RPMI8226 (cell line): ENCODE data around the gene CAMK2A.
A peak's percentile ranks its signal among the peaks of the same experiment; 100 is the strongest.
"Not testable (repeated sequence)": the region's sequence is repeated elsewhere in the genome, so short reads cannot be mapped to it uniquely, and the experiment has no call there.

ENCODE experiments used
- DNase-seq: peaks from one replicate; pipeline ENCODE4 v3.0.0-alpha.2; 2015

The CAMK2A gene

DNA sequence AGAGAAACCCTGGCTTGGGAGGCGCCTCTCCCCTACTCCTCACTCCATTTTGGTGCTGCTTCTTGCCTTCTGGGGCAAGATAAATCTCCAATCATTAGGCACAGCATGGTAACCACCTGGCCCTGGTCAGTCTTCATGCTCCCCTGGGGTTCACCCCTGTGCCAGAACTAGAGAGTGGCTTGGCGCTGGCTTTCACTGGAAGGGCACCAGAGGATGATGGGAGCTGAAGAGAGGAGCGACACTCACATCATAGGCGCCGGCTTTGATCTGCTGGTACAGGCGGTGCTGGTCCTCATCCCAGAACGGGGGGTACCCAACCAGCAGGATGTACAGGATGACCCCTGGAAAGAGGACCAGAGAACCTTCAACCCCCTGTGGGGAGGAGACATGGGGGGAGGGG is 38.1 kb downstream of the CAMK2A start:
- DNase-seq = no peak

DNA sequence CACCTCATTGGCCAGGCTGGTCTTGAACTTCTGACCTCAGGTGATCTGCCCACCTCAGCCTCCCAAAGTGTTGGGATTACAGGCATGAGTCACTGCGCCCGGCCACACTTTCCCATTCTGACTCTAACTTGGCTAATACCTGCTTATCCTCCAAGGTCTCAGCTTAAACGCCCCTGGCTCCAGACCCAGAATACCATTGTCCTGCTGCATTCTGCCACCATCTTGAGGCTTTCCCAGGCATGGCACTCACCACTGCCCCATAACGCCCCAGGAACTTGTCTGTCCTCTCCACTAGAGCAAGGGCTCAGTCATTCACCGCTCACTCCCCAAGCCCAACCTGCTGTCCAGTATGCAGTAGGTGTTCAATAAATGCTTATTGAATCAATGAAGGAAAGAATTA is 39.8 kb downstream of the CAMK2A start:
- DNase-seq = no peak

DNA sequence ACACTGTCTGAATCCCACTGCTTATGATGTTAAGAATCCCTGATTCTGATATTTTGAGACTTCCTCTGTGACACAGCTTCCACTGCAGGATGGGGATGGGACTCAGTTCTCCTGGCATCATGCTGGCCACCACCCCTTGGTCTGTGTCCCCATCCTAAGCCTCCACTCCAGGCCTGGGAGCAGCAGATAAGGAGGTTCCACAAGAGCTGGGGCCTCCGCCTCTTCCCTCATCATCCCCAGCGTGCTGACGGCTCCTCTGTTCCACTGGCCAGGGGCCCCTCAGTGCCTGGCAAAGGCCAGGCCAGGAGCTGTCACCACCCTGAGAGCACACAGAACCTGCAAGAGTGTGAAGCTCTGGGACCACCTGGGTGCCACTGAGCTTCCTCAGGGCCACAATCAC is 40.6 kb downstream of the CAMK2A start:
- no peak for DNase-seq

DNA sequence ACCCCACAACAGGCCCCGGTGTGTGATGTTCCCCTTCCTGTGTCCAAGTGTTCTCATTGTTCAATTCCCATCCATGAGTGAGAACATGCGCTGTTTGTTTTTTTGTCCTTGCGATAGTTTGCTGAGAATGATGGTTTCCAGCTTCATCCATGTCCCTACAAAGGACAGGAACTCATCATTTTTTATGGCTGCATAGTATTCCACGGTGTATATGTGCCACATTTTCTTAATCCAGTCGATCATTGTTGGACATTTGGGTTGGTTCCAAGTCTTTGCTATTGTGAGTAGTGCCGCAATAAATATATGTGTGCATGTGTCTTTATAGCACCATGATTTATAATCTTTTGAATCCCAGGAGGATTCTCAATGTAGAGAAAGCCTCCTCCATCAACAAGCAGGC is 41.1 kb downstream of the CAMK2A start:
- DNase-seq = not testable (repeated sequence)

DNA sequence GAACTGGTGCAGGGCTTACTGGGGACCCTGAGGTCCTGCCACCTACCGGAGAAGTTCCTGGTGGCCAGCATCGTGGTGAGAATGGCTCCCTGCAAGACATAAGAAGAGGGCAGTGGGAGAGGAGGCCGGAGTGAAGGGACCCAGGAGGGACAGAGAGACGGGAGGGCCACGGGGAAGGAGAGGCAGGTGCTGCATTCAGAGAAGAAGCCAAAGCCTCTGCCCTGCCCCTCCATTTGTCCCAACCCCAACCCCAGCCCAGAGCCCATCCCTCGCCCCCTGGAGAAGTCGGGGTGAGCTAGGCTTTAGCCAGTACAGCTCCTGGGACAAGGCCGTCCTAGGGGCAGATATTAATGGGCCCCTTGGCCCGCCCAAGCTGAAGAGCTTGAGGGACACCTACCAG is 41.8 kb downstream of the CAMK2A start:
- no peak for DNase-seq

DNA sequence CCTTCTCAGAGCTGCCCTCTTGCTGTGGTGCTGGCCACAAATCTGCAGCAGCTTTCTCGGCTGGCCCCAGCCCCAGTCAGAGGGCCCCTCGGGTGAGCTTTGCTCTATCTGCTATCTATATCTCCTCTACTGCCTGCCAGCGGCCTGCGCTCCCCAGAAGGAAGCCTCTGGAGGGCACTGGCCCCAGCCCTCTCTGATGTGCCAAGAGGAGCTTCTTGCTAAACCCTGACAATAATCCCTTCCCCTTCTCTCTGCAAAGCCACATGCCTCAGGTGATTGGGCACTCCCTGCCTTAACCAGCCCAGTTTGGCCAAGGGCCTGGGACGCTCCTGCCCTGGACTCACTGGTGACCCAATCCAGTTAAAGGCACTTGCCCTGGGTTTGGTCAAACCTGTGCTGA is 42.7 kb downstream of the CAMK2A start:
- no peak for DNase-seq

DNA sequence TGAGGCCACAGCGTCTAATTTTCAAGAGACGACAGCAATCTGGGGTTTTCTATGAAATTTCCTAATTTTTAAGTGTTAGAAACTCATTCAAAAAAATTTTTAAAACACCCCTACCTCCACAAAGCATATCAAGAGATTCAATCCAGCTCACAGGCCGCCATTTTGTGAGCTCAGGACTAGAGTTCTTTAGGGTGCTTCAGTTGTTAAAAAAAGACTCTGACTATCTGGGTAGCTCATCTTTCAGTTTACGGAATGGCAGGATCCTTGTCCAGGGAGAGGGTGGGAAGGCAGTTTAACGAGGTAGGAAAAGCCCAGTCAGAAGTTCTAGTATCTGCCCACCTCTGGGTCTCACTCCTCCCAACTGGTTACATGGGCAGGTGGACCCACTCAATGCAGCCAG is 43.1 kb downstream of the CAMK2A start:
- DNase-seq = no peak

DNA sequence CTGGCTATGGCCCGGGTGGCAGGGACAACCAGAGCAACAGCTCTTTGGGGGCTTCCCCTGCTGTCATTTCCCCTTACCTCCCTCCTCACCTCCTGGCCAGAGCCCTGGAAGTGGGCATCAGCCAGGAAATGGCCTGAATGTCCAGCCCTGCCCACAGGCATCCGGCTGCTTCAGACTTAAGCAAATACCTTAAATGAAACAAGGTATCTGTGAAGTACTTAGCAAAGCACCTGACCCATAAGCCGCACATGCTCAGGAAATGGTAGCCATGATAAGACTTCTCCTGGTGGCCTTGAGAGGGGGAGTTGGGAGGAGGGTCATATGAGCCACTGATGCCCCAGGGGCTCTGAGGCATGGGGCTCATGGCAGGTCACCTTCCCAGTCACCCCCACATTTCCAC is 43.8 kb downstream of the CAMK2A start:
- no peak for DNase-seq

DNA sequence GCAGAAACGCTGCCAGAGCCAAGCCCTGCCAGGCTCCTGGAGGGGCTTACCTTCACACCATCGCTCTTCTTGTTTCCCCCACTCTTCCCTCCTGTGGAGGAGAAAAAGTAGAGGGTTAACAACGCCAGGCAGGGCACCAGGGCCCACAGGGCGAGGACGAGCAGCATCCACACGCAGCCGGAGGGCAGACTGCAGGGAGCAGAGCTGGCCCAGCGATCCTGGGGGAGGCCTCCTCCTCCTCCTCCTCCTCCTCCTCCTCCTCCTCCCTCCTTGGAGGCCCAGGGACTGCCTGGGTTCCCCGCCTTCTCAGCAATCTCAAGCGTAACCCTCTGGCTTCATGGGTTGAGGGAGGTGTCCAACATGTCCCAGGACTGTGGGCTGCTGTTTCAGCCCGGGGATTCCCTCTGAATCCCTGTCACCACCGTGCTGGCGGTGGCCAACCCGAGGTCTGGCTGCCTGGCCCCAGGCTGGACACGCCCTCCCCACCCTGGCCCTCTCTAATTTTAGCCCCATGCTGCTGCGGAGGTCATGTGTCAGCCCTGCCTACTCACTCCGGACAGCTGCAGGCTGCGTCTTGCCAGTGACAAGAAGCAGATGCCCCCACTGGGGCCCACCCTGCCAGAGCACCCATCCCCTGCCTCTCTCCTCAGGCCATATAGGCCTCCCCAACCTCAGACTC is 44.3 kb downstream of the CAMK2A start:
- DNase-seq = no peak

DNA sequence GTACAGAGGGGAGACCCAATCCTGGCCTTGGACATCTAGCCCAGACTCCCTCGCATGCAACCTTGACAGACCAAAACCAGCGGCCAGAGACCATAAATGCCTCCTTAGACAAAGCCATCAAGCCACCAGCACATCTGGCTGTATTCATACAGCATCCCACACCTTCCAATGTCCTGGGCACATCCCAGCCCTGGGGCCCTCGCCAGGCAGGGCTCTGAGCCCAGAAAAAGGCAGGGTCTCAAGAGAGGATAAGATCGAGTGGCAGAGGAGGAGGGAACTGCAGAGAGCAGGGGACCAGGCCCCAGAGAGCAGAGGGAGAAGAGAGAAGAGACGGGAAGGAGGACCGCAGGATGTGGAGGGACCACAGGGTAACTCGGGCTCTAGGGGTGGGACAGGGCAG is 45.4 kb downstream of the CAMK2A start:
- no peak for DNase-seq

DNA sequence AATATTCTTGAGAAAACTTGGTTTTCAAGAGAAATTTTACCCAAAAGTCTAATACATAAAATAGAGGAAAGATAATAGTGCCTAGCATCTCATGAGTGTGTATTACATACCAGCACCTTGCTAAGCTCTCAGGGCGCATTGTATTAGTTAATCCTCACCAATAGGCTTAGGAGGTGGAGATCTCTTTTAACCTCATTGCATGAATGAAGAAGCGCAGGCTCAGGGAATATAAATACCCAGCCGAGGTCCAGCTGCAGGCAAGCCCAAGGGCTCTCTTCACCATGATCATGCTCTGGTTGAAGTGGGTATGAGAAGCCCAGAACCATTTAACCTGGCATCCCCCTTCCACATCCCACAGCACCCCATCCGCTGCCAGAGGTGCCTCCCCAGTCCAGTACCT is 46.0 kb downstream of the CAMK2A start:
- DNase-seq = no peak

DNA sequence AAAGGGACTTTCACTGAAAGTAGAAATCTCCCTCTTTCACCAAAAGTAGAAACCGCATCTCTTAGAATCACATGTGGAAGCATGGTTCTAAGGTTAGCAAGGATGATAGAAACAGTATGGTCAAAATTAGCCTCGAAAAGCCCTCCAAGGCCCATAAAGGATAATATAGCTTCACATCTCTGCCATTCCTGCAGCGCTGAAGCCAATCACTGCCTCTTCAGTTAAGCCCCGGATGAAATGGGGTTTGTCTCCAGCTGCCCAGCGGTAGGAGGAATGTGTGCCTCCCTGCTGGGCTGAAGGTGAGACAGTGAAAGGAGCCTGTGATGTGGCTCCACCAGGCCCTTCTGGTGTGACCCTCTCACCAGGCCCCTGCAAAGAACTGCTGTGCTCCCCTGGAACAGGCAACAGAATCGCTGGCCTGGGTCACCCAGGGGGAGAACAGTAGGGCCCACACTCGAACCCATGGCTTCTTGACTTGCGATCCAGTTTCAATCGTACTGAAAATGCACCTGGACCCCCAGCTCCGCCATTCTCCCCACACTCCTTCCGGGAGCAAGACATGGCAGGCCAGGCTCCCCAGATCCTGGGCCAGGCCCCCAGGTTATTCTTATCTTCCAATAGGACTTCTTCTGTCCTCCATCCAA is 47.2 kb downstream of the CAMK2A start:
- DNase-seq = no peak

DNA sequence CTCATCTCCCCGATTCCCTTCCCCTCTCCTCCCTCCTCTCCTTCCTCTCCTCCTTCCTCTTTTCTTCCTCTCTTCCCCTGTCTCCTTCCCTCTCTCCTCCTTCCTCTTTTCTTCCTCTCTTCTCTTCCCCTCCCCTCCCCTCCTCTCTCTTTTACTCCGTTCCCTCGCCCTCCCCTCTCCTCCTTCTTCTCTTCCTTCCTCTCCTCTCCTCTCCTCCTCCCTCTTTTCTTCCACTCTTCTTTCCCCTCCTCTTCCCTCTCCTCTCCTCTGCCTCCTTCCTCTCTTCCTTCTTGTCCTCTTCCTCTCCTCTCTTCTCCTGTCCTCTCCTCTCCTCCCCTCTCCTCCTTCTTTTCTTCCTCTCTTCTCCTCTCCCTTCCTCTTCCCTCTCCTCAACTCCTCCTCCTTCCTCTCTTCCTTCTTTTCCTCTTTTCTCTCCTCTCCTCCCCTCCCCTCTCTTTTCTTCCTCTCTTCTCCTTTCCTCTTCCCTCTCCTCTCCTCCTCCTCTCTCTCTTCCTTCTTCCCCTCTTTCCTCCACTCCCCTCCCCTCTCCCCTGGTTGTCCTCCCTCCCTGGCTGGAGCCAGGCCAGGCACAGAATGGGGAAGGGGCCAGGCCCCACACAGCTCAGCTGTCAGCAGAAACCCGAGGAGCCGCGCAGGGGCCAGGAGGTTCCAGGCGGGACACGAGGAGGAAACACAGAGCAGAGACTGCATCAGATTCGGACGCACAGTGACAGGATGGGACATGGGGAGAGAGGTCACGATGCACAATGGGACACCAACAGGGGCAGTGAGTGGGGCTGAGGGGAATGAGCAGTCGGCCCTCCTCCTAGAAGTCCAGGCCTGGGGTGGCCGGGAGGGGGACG is 48.0 kb downstream of the CAMK2A start:
- DNase-seq = no peak

DNA sequence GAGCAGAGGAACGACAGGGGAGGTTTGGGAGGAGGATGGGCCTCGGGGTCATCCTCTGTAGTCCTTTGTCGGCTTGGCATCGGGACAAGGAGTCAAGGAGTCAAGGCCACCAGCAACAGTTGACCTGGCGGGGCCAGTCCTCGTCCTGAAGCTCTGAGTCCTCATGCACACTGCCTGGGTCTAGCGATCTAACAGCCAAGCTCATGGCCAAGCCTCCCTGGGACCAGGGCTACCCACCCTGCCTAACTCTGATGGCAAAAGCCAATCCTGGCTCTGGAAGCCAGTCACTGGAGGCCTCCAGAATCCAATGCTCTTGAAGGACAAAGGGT is 49.8 kb downstream of the CAMK2A start:
- DNase-seq = no peak

DNA sequence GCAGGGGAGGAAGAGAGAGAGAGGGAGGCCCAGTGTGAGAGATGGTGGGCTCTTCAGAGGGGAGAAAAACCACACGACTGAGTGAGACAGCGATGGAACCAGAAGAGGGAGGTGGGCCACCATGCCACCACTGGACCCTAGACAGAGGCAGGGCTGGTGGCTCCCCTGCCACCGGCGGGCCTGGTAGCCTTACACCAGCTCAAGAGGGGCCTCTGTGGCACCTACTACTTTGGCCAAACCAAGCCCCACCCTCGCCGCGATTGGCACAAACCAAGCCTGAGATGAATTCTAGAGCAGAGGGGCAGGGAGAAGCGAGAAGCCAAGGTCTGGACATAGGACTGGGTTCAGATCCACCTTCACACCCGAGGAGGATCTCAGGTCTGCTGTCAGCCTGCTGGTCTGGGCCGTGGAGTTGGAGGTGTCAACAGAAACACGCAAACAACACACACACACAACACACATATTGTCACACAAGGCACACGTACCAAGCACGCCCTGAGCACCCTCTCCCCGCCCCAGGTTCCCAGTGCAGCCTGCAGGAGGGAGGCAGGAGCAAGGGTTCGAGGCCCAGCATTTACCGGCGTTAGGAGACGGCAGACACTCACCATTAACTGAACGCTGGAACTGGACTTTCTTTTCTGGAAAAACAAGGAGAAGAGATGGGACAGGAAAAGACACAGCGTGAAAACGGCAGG is 50.3 kb downstream of the CAMK2A start:
- DNase-seq = no peak

DNA sequence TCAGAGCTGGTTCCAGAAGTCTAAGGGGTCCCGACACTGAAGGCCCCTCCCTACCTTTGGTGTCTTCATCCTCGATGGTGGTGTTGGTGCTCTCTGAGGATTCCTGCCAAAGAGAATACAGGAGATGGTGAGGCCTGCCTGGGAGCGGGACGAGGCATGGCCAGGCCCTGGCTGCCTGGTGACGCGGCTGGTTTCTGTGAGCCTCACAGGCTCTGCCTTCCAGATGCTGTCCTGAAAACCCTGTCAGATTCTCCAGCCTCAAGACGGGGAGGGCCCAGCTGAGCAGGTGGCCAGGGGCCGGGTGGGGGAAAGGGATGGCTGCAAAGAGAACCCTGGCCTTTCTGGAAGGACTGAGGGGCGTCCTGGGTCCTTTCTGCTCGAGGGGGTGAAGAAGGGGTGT is 50.9 kb downstream of the CAMK2A start:
- no peak for DNase-seq

DNA sequence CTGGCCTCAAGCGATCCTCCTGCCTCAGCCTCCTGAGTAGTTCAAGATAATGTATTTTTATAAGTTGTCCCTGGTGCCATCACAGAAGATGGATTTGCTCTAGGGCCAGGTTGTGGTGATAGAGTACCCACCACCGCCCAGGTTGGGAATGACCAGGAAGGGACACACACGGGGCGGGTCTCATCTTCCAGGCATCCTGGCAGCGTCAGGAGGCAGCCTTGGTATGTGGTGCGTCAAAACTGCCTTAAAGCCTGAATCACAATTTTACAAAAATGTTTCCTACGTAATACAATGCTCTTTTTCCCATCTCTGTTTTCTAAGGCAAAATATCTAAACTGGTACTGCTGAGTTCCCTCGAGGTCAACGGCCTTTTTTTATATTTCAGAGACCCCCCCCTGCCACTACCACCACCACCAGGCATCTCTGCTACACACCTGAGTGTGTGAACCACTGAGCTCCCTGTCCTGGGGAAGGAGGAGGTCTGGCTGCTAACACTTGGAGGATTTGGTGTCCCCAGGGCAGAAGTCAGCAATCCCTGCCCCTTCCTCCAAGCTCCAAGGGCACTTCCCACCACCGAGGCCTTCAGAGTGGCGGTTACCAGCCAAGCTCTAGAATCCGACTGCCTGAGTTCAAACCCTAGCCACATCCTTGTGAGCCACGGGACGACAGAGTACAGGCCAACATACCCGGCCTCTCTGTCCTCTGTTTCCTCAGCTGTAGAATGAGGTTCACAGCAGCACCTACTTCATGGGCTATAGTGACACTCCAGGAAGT is 52.4 kb downstream of the CAMK2A start:
- DNase-seq = no peak

DNA sequence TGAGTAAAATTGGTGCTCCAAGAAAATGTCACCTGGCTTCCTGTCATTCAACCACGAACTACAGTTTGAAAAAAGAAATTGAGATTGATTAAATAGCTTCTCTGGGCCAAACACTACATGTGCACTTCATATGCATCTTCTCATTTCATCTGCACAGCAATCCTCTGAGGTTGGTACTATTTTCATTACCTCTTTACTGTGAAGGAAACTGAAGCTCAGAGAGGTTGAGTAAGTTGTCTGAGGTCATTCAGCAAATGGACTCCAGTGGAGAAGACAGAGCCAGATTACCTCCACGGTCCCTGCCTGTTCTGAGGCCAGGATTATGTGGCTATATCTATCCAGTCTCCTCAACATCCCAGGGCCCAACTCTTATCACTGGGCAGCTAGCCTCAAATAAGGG is 53.3 kb downstream of the CAMK2A start:
- DNase-seq = no peak

DNA sequence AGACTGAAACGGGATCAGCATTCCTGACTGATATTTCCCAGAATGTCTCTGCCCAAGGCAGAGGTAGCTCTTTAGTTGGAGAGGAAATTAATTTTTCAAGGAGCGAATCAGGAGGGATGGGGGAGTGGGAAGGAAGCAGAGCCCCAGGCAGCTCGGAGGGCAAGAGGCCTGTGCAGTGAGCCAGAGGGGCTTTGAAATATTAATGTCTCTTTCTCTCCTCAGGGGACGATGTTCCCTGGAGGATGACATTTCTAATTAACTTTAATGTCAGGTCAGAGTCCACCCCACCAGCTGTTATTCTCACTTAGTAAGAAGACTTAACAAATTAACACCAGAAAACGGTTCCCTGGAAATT is 54.1 kb downstream of the CAMK2A start:
- no peak for DNase-seq

DNA sequence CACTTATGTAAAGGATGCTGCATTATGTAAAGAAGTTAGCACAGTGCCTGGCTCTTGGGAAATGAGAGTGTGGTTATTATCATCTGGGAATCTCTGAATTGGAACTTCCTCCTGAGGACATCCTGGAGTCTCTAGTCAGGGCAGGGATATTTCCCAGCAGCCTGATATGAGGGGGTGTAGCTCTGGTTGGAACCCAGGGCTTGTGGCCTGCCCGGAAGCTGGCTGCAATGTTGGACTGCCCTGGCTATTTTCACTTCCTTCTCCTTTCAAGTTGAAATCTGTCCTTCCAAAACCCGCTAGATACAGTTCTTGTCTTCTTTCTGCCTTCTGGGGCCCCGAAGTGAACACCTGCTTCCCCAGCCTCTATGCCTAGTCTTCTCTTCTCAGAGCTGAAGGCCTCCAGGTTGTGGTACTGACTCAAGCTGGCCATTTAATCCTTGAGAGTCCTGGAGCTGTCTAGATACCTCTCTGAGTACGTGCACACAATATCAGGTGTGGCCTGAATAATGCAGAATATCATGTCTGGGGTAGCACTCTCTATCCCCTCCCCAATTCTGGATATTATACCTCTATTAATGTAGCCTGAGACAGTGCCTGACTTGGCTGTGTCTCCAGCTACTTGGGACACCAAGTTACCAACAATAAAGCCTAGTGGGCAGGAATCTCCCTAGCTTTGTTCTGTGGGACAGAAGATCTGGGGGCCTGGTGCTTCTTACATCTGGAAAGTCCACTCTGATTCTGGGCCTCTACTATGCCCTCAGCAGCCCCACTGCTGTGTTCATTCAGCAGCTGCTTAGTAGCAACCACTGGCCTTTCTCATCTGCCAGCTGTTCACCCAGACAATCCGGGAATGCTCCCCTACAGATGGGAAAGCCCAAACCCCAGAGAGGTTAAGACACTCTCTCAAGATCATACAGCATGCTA is 54.7 kb downstream of the CAMK2A start:
- DNase-seq = peak; percentile 61

DNA sequence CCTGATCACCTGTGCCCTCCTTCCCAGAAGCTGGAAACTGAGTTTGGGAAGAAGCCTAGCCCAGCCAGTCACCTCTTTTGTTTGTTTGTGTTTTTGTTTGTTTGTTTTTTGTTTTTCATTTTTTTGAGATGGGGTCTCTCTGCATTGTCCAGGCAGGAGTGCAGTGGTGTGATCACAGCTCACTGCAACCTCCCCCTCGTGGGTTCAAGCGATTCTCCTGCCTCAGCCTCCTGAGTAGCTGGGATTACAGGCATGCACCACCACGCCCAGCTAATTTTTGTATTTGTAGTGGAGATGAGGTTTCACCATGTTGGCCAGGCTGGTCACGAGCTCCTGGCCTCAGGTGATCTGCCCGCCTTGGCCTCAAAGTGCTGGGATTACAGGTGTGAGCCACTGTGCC is 55.9 kb downstream of the CAMK2A start:
- DNase-seq = not testable (repeated sequence)

DNA sequence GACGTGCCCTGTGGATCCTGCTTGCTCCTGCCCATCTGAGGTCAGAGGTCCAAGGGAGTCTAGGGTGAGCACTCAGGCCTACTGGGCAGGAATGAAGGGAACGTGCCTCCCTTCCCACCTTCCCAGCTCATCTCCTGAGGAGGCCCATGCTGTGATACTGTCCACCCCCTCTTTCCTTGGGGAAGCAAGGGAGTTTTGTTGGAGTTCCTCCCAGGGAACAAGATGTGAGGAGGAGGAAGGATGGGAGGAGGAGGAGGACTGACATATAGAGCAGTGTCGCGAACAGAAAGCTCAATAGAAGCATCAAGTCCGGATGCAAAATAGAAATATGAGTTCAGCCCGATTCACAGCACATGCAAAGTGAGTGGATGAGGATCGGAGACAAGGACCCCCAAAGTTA is 58.7 kb downstream of the CAMK2A start:
- no peak for DNase-seq
